IMR-90 (cell line): Measurements from ENCODE around the gene ATP13A1. TPM values are rescaled to one million over a fixed set of nuclear protein-coding genes. Genes with fewer than 3 reads are reported as not detected.

Experiments
- ATAC-seq: fragments of 200-7000 bp; cut with Tn5 transposase; 2 replicates; pipeline ENCODE4 v1.9.1; 2020; ENCODE audit warnings: low read depth, mild to moderate bottlenecking, moderate library complexity
- BruUV-seq: library from RNA; stranded (reverse); fragments of 400-500 nt; replicated peaks from 2 replicates; lab custom pipeline; 2021; lab: Mats Ljungman, UMichigan
- CTCF ChIA-PET: fragments of 300-600 bp; formaldehyde crosslinking; extraction: SDS; loops from one replicate; lab custom pipeline; 2021; ENCODE audit warnings: antibody characterized with exemption; lab: Yijun Ruan, JAX
- POLR2A ChIA-PET: fragments of 300-600 bp; sonication (Branson Sonifier 250); formaldehyde crosslinking; loops from one replicate; lab custom pipeline; 2022; ENCODE audit warnings: antibody characterized with exemption; ENCODE audit not compliant: unreplicated experiment; lab: Charles Lee
- DNase-seq: peaks from one replicate; pipeline ENCODE4 v3.0.0; 2013
- H2AFZ ChIP-seq: replicated peaks from 2 replicates; pipeline ENCODE3; 2013; ENCODE audit warnings: low read length, mild to moderate bottlenecking; ENCODE audit not compliant: poor library complexity
- H2AK5ac ChIP-seq: 2 replicates; pipeline ENCODE4 v1.6.1; 2013; ENCODE audit warnings: low read depth, low read length, inconsistent platforms
- H2AK9ac ChIP-seq: replicated peaks from 2 replicates; pipeline ENCODE3; 2013; ENCODE audit warnings: mild to moderate bottlenecking, low read depth, low read length, moderate library complexity; ENCODE audit not compliant: poor library complexity
- H2BK120ac ChIP-seq: 2 replicates; pipeline ENCODE4 v1.6.1; 2013; ENCODE audit warnings: low read depth, low read length, inconsistent platforms
- H2BK15ac ChIP-seq: 3 replicates; pipeline ENCODE4 v1.6.1; 2013; ENCODE audit warnings: low read depth, low read length, inconsistent platforms
- H2BK20ac ChIP-seq: 2 replicates; pipeline ENCODE4 v1.6.1; 2013; ENCODE audit warnings: low read depth, mild to moderate bottlenecking, inconsistent platforms, low read length, moderate library complexity
- H2BK5ac ChIP-seq: 2 replicates; pipeline ENCODE4 v1.6.1; 2013; ENCODE audit warnings: mild to moderate bottlenecking, low read depth, low read length, inconsistent platforms; ENCODE audit not compliant: poor library complexity, severe bottlenecking
- H3K14ac ChIP-seq: replicated peaks from 2 replicates; pipeline ENCODE4 v1.6.1; 2013; ENCODE audit warnings: low read depth, low read length, inconsistent platforms
- H3K18ac ChIP-seq: 2 replicates; pipeline ENCODE4 v1.6.1; 2013; ENCODE audit warnings: low read depth, low read length, control low read depth
- H3K23ac ChIP-seq: 2 replicates; pipeline ENCODE4 v1.6.1; 2013; ENCODE audit warnings: low read depth, low read length, inconsistent platforms
- H3K27ac ChIP-seq: 2 replicates; pipeline ENCODE4 v1.5.1; 2013; ENCODE audit warnings: mild to moderate bottlenecking, control low read depth, low read length; ENCODE audit not compliant: insufficient read depth
- H3K27me3 ChIP-seq: 2 replicates; pipeline ENCODE4 v1.6.1; 2013; ENCODE audit warnings: low read length; ENCODE audit not compliant: control insufficient read depth, insufficient read depth
- H3K36me3 ChIP-seq: 2 replicates; pipeline ENCODE4 v1.6.1; 2013; ENCODE audit warnings: low read length, mixed read lengths; ENCODE audit not compliant: control insufficient read depth, insufficient read depth
- H3K4ac ChIP-seq: 2 replicates; pipeline ENCODE4 v1.6.1; 2013; ENCODE audit warnings: low read depth, low read length, inconsistent platforms
- H3K4me1 ChIP-seq: 2 replicates; pipeline ENCODE4 v1.6.1; 2013; ENCODE audit warnings: low read length, mixed read lengths; ENCODE audit not compliant: control insufficient read depth, insufficient read depth
- H3K4me2 ChIP-seq: 2 replicates; pipeline ENCODE4 v1.6.1; 2013; ENCODE audit warnings: low read depth, mild to moderate bottlenecking, control low read depth, low read length, moderate library complexity
- H3K4me3 ChIP-seq: 2 replicates; pipeline ENCODE4 v1.5.1; 2013; ENCODE audit warnings: low read depth, mild to moderate bottlenecking, control low read depth, low read length, moderate library complexity; ENCODE audit not compliant: insufficient read depth
- H3K56ac ChIP-seq: 2 replicates; pipeline ENCODE4 v1.6.1; 2013; ENCODE audit warnings: low read length, inconsistent platforms; ENCODE audit not compliant: insufficient read depth; ENCODE audit errors: extremely low read depth
- H3K79me1 ChIP-seq, 2 experiments: 2 replicates each; pipeline ENCODE4 v1.6.1; 2013; ENCODE audit warnings: low read length in 2 of 2, inconsistent platforms in 1 of 2, low read depth in 1 of 2
- H3K9ac ChIP-seq: 2 replicates; pipeline ENCODE4 v1.6.1; 2013; ENCODE audit warnings: low read depth, low read length, control low read depth
- H3K9me1 ChIP-seq: 2 replicates; pipeline ENCODE4 v1.6.1; 2013; ENCODE audit warnings: low read length, inconsistent platforms; ENCODE audit not compliant: insufficient read depth
- H3K9me3 ChIP-seq: 2 replicates; pipeline ENCODE4 v1.6.1; 2013; ENCODE audit warnings: low read length; ENCODE audit not compliant: control insufficient read depth, insufficient read depth
- H4K20me1 ChIP-seq: 2 replicates; pipeline ENCODE4 v1.6.1; 2013; ENCODE audit warnings: low read length, inconsistent platforms; ENCODE audit not compliant: insufficient read depth
- H4K5ac ChIP-seq: 2 replicates; pipeline ENCODE4 v1.6.1; 2013; ENCODE audit warnings: mild to moderate bottlenecking, low read depth, low read length, control low read depth
- H4K8ac ChIP-seq, 2 experiments: 2 replicates each; pipeline ENCODE4 v1.6.1; 2013; ENCODE audit warnings: low read depth in 2 of 2, low read length in 2 of 2, control low read depth in 1 of 2, inconsistent platforms in 1 of 2
- H4K91ac ChIP-seq: 2 replicates; pipeline ENCODE4 v1.6.1; 2013; ENCODE audit warnings: low read depth, low read length, inconsistent platforms; ENCODE audit not compliant: insufficient read depth
- BHLHE40 ChIP-seq: fragments of 150-350 bp; IDR thresholded peaks from 2 replicates; pipeline ENCODE4 v1.6.1; 2016; ENCODE audit warnings: mild to moderate bottlenecking, low read depth, low read length
- CEBPB ChIP-seq: IDR thresholded peaks from 2 replicates; pipeline ENCODE4 v1.6.1; 2012; ENCODE audit warnings: low read depth, low read length, improper control_type of control experiment
- CHD1 ChIP-seq: IDR thresholded peaks from 2 replicates; pipeline ENCODE4 v1.6.1; 2012; ENCODE audit warnings: low read depth, low read length, improper control_type of control experiment
- CTCF ChIP-seq: conservative IDR thresholded peaks from 2 replicates; pipeline ENCODE4 v1.5.1; 2012; ENCODE audit warnings: mild to moderate bottlenecking, low read depth, low read length, improper control_type of control experiment
- ELK1 ChIP-seq: fragments of 150-350 bp; IDR thresholded peaks from 2 replicates; pipeline ENCODE4 v1.6.1; 2016; ENCODE audit warnings: low read depth, mild to moderate bottlenecking, low read length, moderate library complexity, borderline replicate concordance
- FOS ChIP-seq: fragments of 150-350 bp; IDR thresholded peaks from 2 replicates; pipeline ENCODE4 v1.6.1; 2016; ENCODE audit warnings: low read depth, low read length
- MAFK ChIP-seq: IDR thresholded peaks from 2 replicates; pipeline ENCODE4 v1.6.1; 2012; ENCODE audit warnings: low read depth, low read length, improper control_type of control experiment
- MAZ ChIP-seq: IDR thresholded peaks from 2 replicates; pipeline ENCODE4 v1.6.1; 2012; ENCODE audit warnings: low read depth, mild to moderate bottlenecking, low read length, improper control_type of control experiment, moderate library complexity, borderline replicate concordance
- MXI1 ChIP-seq: IDR thresholded peaks from 2 replicates; pipeline ENCODE4 v1.6.1; 2012; ENCODE audit warnings: low read depth, mild to moderate bottlenecking, low read length, moderate library complexity, borderline replicate concordance
- NFE2L2 ChIP-seq: fragments of 150-350 bp; IDR thresholded peaks from 2 replicates; pipeline ENCODE4 v1.6.1; 2016; ENCODE audit warnings: low read depth, mild to moderate bottlenecking, low read length
- POLR2A ChIP-seq: IDR thresholded peaks from 2 replicates; pipeline ENCODE4 v1.6.1; 2012; ENCODE audit warnings: mild to moderate bottlenecking, low read depth, low read length
- RAD21 ChIP-seq: IDR thresholded peaks from 2 replicates; pipeline ENCODE4 v1.6.1; 2012; ENCODE audit warnings: low read length, improper control_type of control experiment
- RCOR1 ChIP-seq: IDR thresholded peaks from 2 replicates; pipeline ENCODE4 v1.6.1; 2012; ENCODE audit warnings: mild to moderate bottlenecking, low read length, improper control_type of control experiment; ENCODE audit not compliant: insufficient replicate concordance
- RFX5 ChIP-seq: IDR thresholded peaks from 2 replicates; pipeline ENCODE4 v1.8.0; 2012; ENCODE audit warnings: low read depth, mild to moderate bottlenecking, low read length, moderate library complexity
- SMC3 ChIP-seq: fragments of 150-350 bp; IDR thresholded peaks from 2 replicates; pipeline ENCODE4 v1.6.1; 2016; ENCODE audit warnings: low read depth, mild to moderate bottlenecking, antibody characterized with exemption, low read length, moderate library complexity
- USF2 ChIP-seq: fragments of 150-350 bp; IDR thresholded peaks from 2 replicates; pipeline ENCODE4 v1.6.1; 2017; ENCODE audit warnings: mild to moderate bottlenecking, antibody characterized with exemption, low read length, low read depth
- WGBS, 2 experiments: methylation state at CpG; one replicate each; pipeline versions ENCODE4 v1.1.5 to v1.1.7; 2013; ENCODE audit warnings: missing lambda C conversion rate in 2 of 2; ENCODE audit not compliant: insufficient read length in 1 of 2; ENCODE audit errors: extremely low coverage in 2 of 2; 5-methylcytosine and 5-hydroxymethylcytosine counted together
- dilution Hi-C: fragments of 300-500 bp; cut with HindIII; formaldehyde crosslinking; loops from one replicate; pipeline ENCODE4 v1.14.3; 2018; ENCODE audit warnings: low sequenced_read_pairs; ENCODE audit not compliant: unreplicated experiment
- in situ Hi-C: fragments of 300-500 bp; cut with MboI; formaldehyde crosslinking; loops from 3 replicates; pipeline ENCODE4 v1.14.3; 2019; ENCODE audit warnings: low sequenced_read_pairs, inconsistent platforms, mixed read lengths
- intact Hi-C: fragments of 100-400 bp; cut with micrococcal nuclease; formaldehyde crosslinking; loops from 2 replicates; pipeline ENCODE4 v1.10.0; 2022
- polyA plus RNA-seq, 3 experiments: library from polyadenylated mRNA; depleted of rRNA; stranded (reverse); fragments of >200 nt; gene quantifications; 2 replicates each; pipeline ENCODE4 v1.2.3, GENCODE V29; 2012; ENCODE audit warnings: low replicate concordance in 1 of 3
- total RNA-seq: library from RNA; depleted of rRNA; stranded (reverse); fragments of >200 nt; gene quantifications from 2 replicates; pipeline ENCODE4 v1.2.3, GENCODE V29; 2012

The ATP13A1 gene
- total and polyA plus RNA-seq, 2 of the 4 experiments (the other 2 are of a cell fraction), result 13.3 to 43.8 TPM

DNA sequence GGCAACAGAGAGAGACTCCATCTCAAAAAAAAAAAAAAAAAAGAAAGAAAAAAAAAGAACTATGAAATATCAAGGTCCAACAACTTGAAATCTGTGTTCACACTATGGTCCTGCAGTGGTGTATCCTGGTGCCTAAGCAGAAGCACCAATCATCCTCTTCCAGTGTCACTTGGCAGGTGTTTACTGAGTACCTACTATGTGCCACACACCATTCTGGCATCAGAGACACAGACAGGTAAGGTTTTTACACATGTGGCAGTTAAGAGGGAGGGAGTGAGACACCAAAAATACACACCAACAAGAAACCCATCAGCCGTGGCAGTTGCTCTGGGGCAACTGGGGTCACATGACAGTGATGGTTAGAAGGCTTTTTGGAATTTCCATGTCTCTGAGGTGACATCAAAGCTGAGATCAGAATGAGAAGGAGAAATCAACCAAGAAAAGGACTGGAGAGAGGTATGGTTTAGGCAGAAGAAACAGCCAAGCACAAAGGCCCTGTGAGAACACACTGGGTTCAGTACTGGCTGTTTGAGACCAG, 62.6 kb downstream of the ATP13A1 start:
- 0 out of 4 replicates have a peak, but pooled peaks cover 0 to 4% of the 10 kb centered on the region in 2 experiments for H3K79me1 ChIP-seq
- no TSS peak for BruUV-seq
- dilution Hi-C loops (no loop called here), in situ Hi-C loops (no loop called here), intact Hi-C loops (no loop called here)
- H2AK9ac ChIP-seq, result no peak overlapping the region
- no CpG with 5 or more reads among the region's 1 CpG for WGBS, 2 experiments
- ATAC-seq (no peak), DNase-seq (no peak)
- H3K4ac ChIP-seq, result no peak overlapping the region
- H4K20me1 ChIP-seq, result no peaks in the 10 kb centered on the region
- H4K91ac ChIP-seq, result no peak overlapping the region
- H2BK15ac ChIP-seq, result no peak overlapping the region
- H3K14ac ChIP-seq, result peak overlapping the region; percentile 45; the same call in 1 of the 2 replicates
- no peak overlapping the region; the same call in 1 of the 2 replicates for H3K23ac ChIP-seq
- H2BK120ac ChIP-seq, result no peak overlapping the region
- H2AK5ac ChIP-seq, result no peak overlapping the region
- H3K18ac ChIP-seq, result no peak overlapping the region
- CTCF ChIA-PET, result interaction anchor here (1.3 kb wide), 1 partner anchor 10 kb away, joined by 4 read pairs; no protein-coding TSS in a partner anchor
- no peak overlapping the region for H4K5ac ChIP-seq
- H2AFZ ChIP-seq, result no peak overlapping the region
- H3K27ac ChIP-seq, result no peak overlapping the region
- no peak overlapping the region for H2BK20ac ChIP-seq
- H2BK5ac ChIP-seq, result no peak overlapping the region
- H4K8ac ChIP-seq, result no peak overlapping the region
- H3K4me3 ChIP-seq, result no peak overlapping the region
- H3K27me3 ChIP-seq, result no peaks in the 10 kb centered on the region
- H3K9me1 ChIP-seq, result peaks cover 5% of the 10 kb centered on the region; the same call in 1 of the 2 replicates
- H3K9me3 ChIP-seq, result no peaks in the 10 kb centered on the region
- no peak for TF ChIP-seq MAZ
- no peak for TF ChIP-seq USF2
- TF ChIP-seq RFX5, result no peak
- no peak for TF ChIP-seq MAFK
- no peak for TF ChIP-seq CHD1
- TF ChIP-seq POLR2A, result no peak
- TF ChIP-seq FOS, result no peak
- TF ChIP-seq CEBPB, result no peak
- TF ChIP-seq BHLHE40, result no peak
- TF ChIP-seq MXI1, result no peak
- no peak for TF ChIP-seq ELK1
- TF ChIP-seq SMC3, result no peak
- no peak for TF ChIP-seq CTCF
- TF ChIP-seq RAD21, result no peak
- no peak for TF ChIP-seq RCOR1
- no peak for TF ChIP-seq NFE2L2
- no peak overlapping the region for H3K4me2 ChIP-seq
- H3K36me3 ChIP-seq, result no peaks in the 10 kb centered on the region; the same call in 1 of the 2 replicates
- no peak overlapping the region for H3K9ac ChIP-seq
- H3K56ac ChIP-seq, result no peak overlapping the region
- POLR2A ChIA-PET, result no interaction called here
- 0 out of 2 replicates have a peak, but pooled peaks cover under 1% of the 10 kb centered on the region for H3K4me1 ChIP-seq
